IPS-18c (cell line): ENCODE results near the gene N4BP3.

ENCODE experiments used
- H3K4me3 ChIP-seq: 2 replicates; pipeline ENCODE4 v1.7.0; 2013; ENCODE audit warnings: low read depth, mild to moderate bottlenecking, low read length, moderate library complexity; ENCODE audit not compliant: insufficient read depth
- H3K9me3 ChIP-seq: one replicate; pipeline ENCODE4 v1.6.1; 2013; ENCODE audit warnings: mild to moderate bottlenecking, low read length, moderate library complexity; ENCODE audit not compliant: control insufficient read depth, insufficient read depth

N4BP3 gene

DNA sequence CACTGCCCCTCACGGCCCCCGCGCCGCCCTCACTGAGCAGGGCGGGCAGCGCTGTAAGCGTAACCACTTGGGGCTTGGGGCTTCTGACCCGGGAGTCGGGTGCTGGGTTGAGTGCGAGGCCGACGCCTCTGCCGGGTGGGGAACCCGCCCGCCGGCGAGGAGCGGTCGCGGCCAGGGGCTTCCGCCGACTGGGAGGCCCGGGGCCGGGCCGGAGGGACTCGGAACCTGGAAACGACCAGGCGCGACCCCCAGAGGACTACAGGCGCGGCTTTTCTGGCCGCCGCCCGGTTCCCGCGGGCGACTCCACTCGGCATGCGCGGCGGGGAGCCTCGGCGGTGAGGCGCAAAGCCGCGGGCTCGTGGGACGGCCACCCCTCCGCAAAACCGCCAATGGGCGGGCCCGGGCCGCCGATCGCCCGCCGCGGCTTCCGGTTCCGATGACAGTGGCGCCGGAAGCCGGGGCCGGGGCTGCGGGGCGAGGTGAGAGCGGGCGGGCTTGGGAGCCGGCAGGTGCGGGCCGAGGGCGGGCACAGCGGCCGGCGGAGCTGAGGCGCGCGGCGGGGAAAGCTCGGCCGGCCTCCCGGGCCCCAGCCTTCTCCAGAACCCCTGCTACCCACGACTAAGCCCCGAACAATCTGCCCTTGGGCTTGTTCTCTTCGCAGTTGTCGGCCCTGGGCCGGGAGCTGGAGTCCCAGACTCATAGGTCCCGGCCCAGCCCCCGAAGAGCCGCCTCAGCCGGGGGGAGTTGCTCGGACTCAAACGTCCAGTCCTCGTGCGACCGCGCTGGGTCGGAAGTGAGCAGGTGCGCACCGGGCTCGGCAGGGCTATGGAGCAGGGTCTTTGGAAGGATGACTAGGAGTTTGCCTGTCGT is 17.5 kb downstream of the N4BP3 start, which contains the start of gene RMND5B:
Gene RMND5B, plus strand, starts transcription at position 439 of the 870 bp plus-strand sequence. CDS start 7,106 bp downstream, outside the sequence.
- Histone ChIP-seq H3K9me3 (no peaks in the 10 kb centered on the region), H3K4me3 (peak within 1 kb of the TSS; percentile 91)

DNA sequence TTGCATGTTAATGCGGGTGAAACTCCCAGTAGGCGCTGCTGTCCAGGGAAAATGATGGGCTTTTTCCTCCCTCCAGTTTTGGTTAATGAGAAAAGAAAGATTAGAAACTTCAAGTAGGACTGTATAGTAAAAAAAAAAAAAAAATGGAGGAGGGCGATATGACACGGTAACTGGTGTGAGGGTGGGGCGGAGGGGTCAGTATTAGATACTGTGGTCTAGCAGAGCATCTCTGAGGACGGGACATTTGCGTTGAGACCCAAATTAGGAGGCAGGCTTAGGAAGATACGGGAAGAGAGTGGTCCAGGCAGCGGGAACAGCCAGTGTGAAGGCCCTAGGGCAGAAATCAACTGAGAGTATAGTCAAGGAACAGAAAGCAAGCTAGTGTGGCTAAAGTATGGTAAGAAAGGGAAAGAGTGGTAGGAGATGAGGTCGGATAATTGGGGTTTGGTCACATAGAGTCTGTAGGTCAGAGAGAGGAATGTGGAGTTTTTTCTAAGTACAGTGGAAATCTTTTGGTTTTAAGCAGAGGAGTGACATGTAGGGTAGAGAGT is 18.2 kb downstream of the N4BP3 start:
- H3K4me3 ChIP-seq = peak overlapping the region; percentile 91
- H3K9me3 ChIP-seq = no peaks in the 10 kb centered on the region

DNA sequence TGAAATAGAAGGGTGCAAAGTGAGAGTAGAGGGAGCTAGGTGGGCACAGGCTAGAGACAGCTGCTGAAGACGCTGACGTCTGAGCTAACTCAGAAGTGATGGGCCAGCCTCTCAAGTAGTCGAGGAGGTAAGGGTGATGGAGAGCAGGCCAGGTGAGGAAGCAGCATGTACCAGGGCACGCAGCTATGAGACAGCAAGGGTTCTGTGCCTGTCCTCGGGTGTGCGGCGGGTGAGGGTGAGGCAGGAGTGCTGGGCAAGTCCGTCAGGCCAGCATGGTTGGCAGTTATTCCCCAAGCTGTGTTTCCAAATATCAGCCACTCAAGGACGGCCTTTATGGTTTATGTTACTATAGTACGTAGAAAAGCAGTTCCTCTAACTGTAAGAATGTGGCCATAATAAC is 23.7 kb downstream of the N4BP3 start:
- Histone ChIP-seq H3K4me3 (no peak overlapping the region), H3K9me3 (no peaks in the 10 kb centered on the region)

DNA sequence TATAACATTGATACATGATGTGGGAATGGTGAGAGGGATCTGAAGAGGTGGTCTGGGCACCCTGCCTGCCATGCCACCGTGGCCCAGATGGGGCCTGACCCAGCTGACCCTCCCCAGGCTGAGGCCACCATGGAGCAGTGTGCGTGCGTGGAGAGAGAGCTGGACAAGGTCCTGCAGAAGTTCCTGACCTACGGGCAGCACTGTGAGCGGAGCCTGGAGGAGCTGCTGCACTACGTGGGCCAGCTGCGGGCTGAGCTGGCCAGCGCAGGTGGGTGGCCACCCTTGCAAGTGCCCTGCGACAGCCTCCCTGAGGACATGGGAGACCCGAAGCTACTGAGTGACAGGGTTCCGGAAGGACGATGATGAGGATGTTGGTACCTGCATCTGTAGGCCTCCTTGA is 24.7 kb downstream of the N4BP3 start:
- H3K4me3 ChIP-seq = no peak overlapping the region
- H3K9me3 ChIP-seq = no peaks in the 10 kb centered on the region

DNA sequence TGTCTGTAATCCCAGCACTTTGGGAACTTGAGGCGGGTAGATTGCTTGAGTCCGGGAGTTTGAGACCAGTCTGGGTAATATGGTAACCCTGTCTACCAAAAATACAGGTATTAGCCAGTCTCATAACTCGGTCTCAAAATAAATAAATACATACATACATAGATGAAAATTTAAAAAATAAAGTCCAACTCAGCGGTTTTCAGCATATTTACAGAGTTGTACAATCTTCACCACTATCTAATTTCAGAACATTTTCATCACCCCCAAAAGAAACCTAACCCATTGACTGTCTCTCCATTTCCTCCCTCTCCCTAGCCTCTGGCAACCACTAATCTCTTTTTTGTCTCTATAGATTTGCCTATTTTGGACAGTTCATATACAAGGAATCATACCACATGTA is 28.2 kb downstream of the N4BP3 start:
- Histone ChIP-seq H3K4me3 (no peak overlapping the region), H3K9me3 (no peaks in the 10 kb centered on the region)

DNA sequence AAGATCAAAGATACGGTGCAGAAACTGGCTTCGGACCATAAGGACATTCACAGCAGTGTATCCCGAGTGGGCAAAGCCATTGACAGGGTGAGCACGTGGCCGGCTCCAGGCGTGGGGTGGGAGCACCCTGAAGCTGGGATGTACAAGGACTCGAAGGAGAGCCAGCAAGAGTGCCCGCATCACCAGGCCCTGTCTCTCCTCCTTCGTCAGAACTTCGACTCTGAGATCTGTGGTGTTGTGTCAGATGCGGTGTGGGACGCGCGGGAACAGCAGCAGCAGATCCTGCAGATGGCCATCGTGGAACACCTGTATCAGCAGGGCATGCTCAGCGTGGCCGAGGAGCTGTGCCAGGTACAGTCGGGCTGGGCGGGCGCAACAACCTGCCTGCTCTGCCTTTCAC is 29.3 kb downstream of the N4BP3 start:
- H3K9me3 ChIP-seq = no peaks in the 10 kb centered on the region
- H3K4me3 ChIP-seq = no peak overlapping the region

DNA sequence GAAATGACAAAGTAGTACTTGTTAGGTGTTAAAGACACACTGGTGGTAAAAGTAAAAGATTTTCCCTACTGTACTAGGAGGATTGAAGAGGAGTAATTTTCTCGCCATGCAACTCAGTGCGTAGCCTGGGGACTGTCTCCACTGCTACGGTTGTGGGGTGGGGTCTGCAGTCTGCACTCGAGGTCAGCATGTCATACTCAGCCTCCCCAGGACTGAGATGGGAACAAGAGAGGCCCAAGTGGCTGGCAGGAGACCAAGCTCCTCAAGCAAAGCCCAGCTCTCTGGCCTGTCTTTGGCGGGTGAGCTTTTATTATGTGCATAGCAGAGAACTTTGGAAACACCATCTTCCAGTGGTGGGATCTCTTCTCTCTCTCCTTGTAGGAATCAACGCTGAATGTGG is 29.9 kb downstream of the N4BP3 start:
- no peaks in the 10 kb centered on the region for H3K9me3 ChIP-seq
- H3K4me3 ChIP-seq = no peak overlapping the region

DNA sequence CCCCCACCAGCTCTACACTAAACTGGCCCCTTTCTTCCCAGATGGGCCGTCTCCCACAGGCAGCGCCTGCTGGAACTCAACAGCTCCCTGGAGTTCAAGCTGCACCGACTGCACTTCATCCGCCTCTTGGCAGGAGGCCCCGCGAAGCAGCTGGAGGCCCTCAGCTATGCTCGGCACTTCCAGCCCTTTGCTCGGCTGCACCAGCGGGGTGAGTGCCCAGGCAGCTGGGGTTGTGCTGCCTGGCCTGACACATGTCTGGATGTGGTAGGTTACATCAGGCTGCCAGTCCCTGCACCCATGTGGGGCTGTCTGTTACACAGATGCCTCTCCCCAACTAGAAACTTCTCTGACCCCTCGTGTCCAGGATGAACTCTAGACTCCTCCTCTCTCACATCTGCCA is 30.6 kb downstream of the N4BP3 start:
- Histone ChIP-seq H3K4me3 (no peak overlapping the region), H3K9me3 (no peaks in the 10 kb centered on the region)

DNA sequence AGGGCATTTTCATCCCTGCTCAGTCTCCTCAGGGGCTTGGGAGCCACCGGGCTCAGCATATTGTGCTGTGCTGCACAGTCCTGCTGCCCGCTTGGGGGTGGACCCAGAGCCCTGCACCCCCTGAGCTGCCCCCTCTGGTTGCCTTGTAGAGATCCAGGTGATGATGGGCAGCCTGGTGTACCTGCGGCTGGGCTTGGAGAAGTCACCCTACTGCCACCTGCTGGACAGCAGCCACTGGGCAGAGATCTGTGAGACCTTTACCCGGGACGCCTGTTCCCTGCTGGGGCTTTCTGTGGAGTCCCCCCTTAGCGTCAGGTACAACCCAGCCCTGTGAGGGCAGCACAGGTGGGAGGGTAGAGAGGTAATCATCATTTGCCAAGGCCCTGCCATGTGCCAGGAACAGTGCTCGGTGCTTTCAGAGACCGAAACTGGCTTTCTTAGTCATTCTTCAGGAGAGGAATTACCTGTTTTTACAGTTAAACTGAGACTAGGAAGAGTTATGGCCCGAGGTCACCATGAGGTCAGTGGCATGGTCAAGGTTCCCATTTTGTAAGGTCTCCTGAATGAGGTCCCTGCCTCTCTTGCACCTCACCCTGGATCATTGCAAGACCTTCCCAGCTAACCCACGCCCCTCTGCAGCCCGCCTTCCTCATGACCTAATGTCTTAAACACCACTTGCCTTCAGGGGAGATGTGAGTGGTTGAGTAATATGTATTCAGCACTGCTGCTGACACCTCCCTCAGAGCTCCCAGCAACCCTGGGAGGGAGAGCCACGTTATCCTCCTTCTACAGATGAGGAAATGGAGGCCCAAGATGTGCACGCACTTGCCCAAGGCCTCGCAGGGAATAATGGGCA is 32.9 kb downstream of the N4BP3 start:
- Histone ChIP-seq H3K4me3 (no peak overlapping the region), H3K9me3 (no peaks in the 10 kb centered on the region)

DNA sequence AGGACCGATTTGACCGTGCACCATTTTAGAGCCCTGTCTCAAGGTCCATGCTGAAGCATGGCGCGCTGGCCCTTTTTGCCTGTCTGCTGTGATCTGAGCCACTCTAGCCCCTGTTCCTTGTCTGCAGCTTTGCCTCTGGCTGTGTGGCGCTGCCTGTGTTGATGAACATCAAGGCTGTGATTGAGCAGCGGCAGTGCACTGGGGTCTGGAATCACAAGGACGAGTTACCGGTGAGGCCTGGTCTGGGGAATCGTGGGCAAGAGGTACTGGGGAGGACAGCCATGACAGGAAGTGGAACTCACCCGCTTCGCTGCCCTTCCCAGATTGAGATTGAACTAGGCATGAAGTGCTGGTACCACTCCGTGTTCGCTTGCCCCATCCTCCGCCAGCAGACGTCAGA is 34.1 kb downstream of the N4BP3 start:
- Histone ChIP-seq H3K9me3 (no peaks in the 10 kb centered on the region), H3K4me3 (no peak overlapping the region)

DNA sequence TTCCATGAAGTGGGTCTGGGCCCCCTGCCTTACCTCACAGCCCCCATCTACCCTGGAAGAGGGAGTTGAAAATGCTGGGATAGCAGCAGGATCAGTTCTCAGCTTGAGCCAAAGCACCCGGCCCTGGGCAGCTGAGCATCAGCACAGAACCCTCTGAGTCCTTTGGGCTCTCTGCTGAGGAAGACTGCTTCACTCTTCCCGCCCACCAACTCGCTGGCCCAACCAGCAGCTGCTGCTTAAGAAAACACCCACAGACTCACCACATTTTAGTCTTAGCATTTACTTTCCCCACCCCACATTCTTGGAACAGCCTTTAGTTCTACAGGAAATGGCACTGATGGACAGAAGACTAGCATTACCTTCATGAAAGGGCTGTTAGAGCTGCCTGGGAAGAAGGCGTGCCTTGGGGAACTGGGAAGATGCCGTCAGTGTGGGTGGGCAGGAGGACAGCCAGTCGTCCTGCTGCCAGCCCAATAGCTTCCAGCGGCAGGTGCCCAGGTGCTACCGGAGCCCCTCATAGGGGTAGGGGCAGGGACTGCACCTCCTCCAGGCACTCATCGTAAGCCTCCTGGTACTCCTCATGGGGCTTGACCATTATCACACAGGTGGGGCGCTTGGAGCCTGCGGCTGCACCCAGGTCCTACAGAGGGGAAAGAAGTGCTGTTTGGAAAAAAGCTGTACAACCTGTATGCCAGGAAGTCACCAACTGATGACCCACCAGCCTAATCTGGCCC is 36.0 kb downstream of the N4BP3 start:
- no peaks in the 10 kb centered on the region for H3K9me3 ChIP-seq
- no peak overlapping the region for H3K4me3 ChIP-seq

DNA sequence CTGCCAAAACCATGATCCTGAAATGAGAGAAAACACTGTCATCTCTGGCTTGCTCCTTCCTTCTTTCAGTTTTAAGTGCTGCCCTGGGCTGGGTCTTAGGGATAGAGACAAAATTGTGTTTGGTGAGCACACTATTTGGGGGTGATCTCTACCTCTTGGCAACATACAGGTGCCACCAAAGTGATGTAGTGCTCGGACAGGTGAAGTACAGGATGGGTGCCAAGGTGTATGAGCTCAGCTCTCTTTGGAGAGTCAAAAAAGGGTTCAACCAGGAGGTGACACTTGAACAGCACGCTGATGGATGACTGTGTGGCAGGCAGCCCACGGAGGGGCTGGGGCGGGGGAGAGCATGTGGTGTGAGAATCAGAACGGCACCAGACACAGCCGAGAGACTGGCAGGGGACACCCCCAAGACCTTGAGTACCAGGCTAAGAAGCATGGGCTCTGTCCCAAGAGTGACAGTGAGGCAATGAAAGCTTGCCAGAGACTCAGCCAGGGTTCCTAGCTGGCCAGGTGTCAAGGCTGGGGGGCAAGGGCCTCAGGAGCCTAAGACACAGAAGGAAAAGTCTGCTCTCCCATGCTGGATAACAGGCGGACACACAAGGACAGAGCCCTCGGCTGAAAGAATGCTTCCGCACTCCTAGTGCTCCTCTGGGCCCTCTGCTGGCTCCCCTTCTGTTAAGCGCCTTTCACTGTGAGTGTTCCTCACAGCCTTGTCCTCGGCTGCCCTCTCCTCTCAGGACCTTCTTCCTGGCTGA is 37.8 kb downstream of the N4BP3 start:
- H3K4me3 ChIP-seq = no peak overlapping the region

DNA sequence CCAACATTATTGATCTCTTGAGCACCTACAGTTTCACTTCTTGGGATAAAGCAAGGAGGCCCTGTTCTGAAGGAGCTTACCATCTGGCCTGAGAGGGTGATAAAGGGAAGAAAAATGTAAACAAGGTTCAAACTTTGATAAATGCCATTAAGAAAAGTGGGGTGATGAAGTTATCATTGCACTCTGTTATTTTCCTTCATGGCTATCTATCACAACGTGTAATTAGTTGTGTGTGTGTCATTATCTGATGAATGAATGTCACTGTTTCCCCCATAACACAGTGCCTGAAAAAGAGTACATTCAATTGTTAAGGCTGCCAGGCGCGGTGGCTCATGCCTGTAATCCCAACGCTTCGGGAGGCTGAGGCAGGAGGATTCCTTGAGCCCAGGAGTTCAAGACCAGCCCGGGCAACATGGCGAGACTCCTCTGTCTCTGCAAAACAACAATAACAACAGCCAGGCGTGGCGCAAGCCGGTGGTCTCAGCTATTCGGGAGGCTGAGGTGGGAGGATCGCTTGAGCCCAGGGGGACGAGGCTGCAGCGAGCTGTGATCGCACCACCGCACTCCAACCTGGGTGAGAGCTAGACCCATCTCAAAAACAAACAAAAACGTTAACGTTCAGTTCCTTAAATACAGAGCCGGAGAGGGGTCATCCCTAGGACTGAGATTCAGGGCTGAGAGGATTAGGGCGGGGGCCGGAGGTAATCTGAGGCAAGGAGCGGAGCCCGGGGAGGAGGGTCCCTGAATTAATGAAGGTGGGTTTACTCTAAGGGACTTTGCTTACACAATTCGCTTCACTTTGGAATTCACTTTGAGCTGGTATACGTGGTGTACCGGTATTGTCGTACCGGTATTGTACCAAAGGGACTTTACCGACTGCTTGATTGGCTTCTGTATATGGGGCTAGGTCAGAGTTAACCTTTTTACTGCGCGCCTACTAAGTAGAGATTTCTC is 39.4 kb downstream of the N4BP3 start:
- peak overlapping the region; percentile 74 for H3K4me3 ChIP-seq
- H3K9me3 ChIP-seq = no peaks in the 10 kb centered on the region

More for the DNA sequence above, 37.8 kb downstream of the N4BP3 start:
- no peaks in the 10 kb centered on the region for H3K9me3 ChIP-seq

DNA sequence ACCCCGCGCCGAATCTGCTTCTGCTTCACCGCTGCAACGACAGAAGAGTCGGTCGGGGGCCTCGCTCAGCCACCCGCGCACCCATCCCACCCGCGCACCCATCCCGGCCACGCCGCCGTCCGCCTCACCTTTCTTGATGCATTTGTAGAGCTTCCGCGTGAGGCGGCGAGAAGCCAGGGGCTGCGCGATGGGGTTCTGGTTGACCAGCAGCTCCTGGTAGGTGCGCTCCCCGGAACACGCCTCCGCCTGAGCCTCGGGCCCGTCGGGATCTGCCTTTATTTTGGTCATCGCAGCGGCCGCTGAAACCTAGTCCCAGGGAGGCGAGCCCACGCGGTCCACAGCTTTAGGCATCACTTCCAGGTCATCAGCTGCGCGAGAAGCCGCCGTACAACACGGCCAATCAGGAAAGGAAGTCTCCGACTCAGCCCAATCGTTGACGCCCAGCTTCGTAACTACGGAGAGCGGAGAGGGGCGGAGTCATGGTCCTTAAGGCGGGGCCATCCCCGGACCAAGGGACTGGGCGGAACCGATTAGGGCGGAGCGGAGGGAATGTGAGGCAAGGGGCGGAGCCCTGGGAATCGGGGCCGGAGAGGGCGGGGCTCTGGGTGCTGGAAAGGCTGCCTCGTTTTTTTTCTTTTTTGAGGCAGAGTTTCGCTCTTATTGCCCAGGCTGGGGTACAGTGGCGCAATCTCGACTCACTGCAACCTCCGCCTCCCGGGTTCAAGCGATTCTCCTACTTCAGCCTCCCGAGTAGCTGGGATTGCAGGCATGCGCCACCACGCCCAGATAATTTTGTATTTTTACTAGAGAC is 40.4 kb downstream of the N4BP3 start, which contains the start of gene NHP2:
Gene NHP2, minus strand, starts transcription at position 356 of the 811 bp plus-strand sequence. Its CDS starts 68 bp downstream, at position 288.
- Histone ChIP-seq H3K4me3 (peak within 1 kb of the TSS; percentile 74), H3K9me3 (no peaks in the 10 kb centered on the region)

DNA sequence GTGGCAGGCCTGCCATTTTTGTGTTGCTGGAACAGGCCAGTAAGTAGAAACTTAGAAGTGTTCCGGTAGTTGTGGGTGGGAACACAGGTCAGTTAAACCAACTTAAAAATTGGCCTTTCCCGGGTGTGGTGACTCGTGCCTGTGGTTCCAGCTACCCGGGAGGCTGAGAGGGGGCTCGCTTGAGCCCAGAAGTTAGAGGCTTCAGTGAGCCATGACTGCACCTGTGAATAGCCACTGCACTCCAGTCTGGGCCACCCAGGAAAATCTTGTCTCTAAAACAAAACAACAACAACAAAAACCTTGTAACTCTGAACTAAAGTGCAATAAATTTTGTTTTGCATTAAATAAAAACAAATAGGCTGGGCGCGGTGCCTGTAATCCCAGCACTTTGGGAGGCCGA is 41.7 kb downstream of the N4BP3 start:
- no peak overlapping the region for H3K4me3 ChIP-seq
- no peaks in the 10 kb centered on the region for H3K9me3 ChIP-seq
